ENCODE measurements around the gene POU3F1.

DNA sequence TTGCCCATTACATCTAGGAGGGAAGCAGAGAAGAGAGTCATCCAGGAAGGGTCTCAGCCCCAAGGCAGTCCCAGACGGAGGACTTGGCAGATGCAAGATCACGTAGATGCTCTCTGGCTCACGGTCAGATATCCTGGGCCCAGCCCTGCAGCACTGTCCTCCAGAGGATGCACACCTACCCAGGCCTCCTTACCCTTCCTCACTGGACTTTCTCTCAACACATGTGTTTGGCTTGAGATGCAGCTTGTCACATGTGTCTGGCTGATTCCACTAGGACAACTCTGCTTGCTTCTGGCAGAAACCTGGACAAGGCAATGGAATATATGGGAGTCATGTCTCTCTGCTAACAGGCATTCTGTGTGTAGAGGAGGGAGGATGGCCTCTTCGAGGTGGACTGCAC is 32.4 kb upstream of the POU3F1 start:
- TF ChIP-seq EZH2 (IDR thresholded peaks at IDR 0.05; ENCODE audit: borderline replicate concordance, low read length), result no peak
- TF ChIP-seq, protein P1, sequence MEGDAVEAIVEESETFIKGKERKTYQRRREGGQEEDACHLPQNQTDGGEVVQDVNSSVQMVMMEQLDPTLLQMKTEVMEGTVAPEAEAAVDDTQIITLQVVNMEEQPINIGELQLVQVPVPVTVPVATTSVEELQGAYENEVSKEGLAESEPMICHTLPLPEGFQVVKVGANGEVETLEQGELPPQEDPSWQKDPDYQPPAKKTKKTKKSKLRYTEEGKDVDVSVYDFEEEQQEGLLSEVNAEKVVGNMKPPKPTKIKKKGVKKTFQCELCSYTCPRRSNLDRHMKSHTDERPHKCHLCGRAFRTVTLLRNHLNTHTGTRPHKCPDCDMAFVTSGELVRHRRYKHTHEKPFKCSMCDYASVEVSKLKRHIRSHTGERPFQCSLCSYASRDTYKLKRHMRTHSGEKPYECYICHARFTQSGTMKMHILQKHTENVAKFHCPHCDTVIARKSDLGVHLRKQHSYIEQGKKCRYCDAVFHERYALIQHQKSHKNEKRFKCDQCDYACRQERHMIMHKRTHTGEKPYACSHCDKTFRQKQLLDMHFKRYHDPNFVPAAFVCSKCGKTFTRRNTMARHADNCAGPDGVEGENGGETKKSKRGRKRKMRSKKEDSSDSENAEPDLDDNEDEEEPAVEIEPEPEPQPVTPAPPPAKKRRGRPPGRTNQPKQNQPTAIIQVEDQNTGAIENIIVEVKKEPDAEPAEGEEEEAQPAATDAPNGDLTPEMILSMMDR (IDR thresholded peaks at IDR 0.05; ENCODE audit: low read length), result no peak
